K562 (cell line): Measurements from ENCODE around the gene FHIT. TPM values are rescaled to one million over a fixed set of nuclear protein-coding genes. Genes with fewer than 3 reads are reported as not detected.
A peak's percentile ranks its signal among the peaks of the same experiment; 100 is the strongest.

Source experiments
- ATAC-seq: fragments of 200-7000 bp; cut with Tn5 transposase; 3 replicates; pipeline ENCODE4 v1.9.1; 2020; ENCODE audit warnings: moderate library complexity
- BruUV-seq: library from RNA; stranded (reverse); fragments of 400-500 nt; replicated peaks from 2 replicates; lab custom pipeline; 2021; lab: Mats Ljungman, UMichigan
- CTCF ChIA-PET: fragments of 300-600 bp; formaldehyde crosslinking; extraction: SDS; loops from one replicate; lab custom pipeline; 2021; ENCODE audit warnings: low intra/inter-chr PET ratio; lab: Yijun Ruan, JAX
- POLR2A ChIA-PET: fragments of 300-600, 350-650 bp; sonication (Branson Sonifier 250); formaldehyde crosslinking; extraction: SDS; loops from one replicate; lab custom pipeline; 2021; ENCODE audit warnings: antibody characterized with exemption, inconsistent platforms; lab: Yijun Ruan, JAX
- DNase-seq, 4 experiments: peaks; one replicate each; pipeline versions ENCODE4 v3.0.0 to v3.0.0-alpha.2; 2011 to 2018; ENCODE audit warnings: low spot score in 3 of 4, mixed read lengths in 3 of 4; ENCODE audit errors: extremely low read depth in 1 of 4
- FAIRE-seq: peaks from 2 replicates; lab custom pipeline; 2011; peaks lifted over from hg19 to GRCh38; lab: Jason Lieb, UNC
- H2AFZ ChIP-seq: 2 replicates; pipeline ENCODE4 v1.6.0; 2011; ENCODE audit warnings: low read depth, low read length, control low read depth, inconsistent platforms
- H3K27ac ChIP-seq: fragments of 200-600 bp; 3 replicates; pipeline ENCODE4 v1.8.0; 2011; ENCODE audit warnings: low read depth, mild to moderate bottlenecking, control low read depth, inconsistent platforms, low read length, moderate library complexity, mixed read lengths; ENCODE audit errors: extremely low read depth
- H3K27me3 ChIP-seq, 2 experiments: fragments of 300-600 bp in 1 of 2; 2 replicates in 1 of 2; 3 replicates in 1 of 2; pipeline versions ENCODE4 v1.6.0 to v1.8.0; 2011; ENCODE audit warnings: inconsistent platforms in 2 of 2, low read length in 2 of 2, mild to moderate bottlenecking in 1 of 2, mixed read lengths in 1 of 2, moderate library complexity in 1 of 2; ENCODE audit not compliant: control insufficient read depth in 2 of 2, insufficient read depth in 2 of 2
- H3K36me3 ChIP-seq: fragments of 300-600 bp; 3 replicates; pipeline ENCODE4 v1.8.0; 2011; ENCODE audit warnings: mild to moderate bottlenecking, low read length, inconsistent platforms; ENCODE audit not compliant: control insufficient read depth, insufficient read depth
- H3K4me1 ChIP-seq, 2 experiments: fragments of 200-600 bp in 1 of 2; replicated peaks in 1 of 2; 2 replicates in 1 of 2; 3 replicates in 1 of 2; pipeline versions ENCODE4 v1.5.1 to v1.8.0; 2011; ENCODE audit warnings: inconsistent platforms in 2 of 2, low read length in 2 of 2, mild to moderate bottlenecking in 1 of 2, mixed read lengths in 1 of 2, moderate library complexity in 1 of 2; ENCODE audit not compliant: control insufficient read depth in 2 of 2, insufficient read depth in 2 of 2
- H3K4me2 ChIP-seq: 2 replicates; pipeline ENCODE4 v1.6.1; 2011; ENCODE audit warnings: low read length, control low read depth, inconsistent platforms, mixed read lengths; ENCODE audit not compliant: insufficient read depth
- H3K4me3 ChIP-seq: fragments of 200-600 bp; sonication (generic), shearing (Covaris generic); 2 replicates; pipeline ENCODE4 v1.5.1; 2016; ENCODE audit warnings: control low read depth, inconsistent platforms
- H3K79me2 ChIP-seq: fragments of 200-600 bp; 3 replicates; pipeline ENCODE4 v1.8.0; 2011; ENCODE audit warnings: low read length, inconsistent platforms; ENCODE audit not compliant: control insufficient read depth, insufficient read depth
- H3K9ac ChIP-seq, 2 experiments: 2 replicates each; pipeline versions ENCODE4 v1.6.0 to v1.6.1; 2011; ENCODE audit warnings: low read depth in 2 of 2, low read length in 2 of 2, control low read depth in 1 of 2, inconsistent platforms in 1 of 2, mild to moderate bottlenecking in 1 of 2, mixed read lengths in 1 of 2; ENCODE audit not compliant: insufficient read depth in 1 of 2
- H3K9me1 ChIP-seq: one replicate; pipeline ENCODE4 v1.6.0; 2011; ENCODE audit warnings: inconsistent platforms, mild to moderate bottlenecking, low read length, moderate library complexity; ENCODE audit not compliant: control insufficient read depth, insufficient read depth
- H3K9me3 ChIP-seq: replicated peaks from 2 replicates; pipeline ENCODE4 v1.5.1; 2011; ENCODE audit warnings: low read depth, low read length, inconsistent platforms; ENCODE audit not compliant: control insufficient read depth, insufficient read depth
- H4K20me1 ChIP-seq: replicated peaks from 2 replicates; pipeline ENCODE4 v1.6.1; 2011; ENCODE audit warnings: low read length, inconsistent platforms, mixed read lengths; ENCODE audit not compliant: control insufficient read depth, insufficient read depth
- C11orf30 ChIP-seq: fragments of 450-650 bp; IDR thresholded peaks from 2 replicates; pipeline ENCODE4 v1.6.1; 2016; ENCODE audit warnings: low read depth, mild to moderate bottlenecking
- CREBBP ChIP-seq: IDR thresholded peaks from one replicate; pipeline ENCODE4 v1.6.1; 2012; ENCODE audit warnings: low read depth, mild to moderate bottlenecking, control low read depth, inconsistent platforms, low read length
- L3MBTL2 ChIP-seq: fragments of 450-650 bp; IDR thresholded peaks from 2 replicates; pipeline ENCODE4 v1.6.1; 2016; ENCODE audit warnings: mild to moderate bottlenecking, moderate library complexity
- LCOR ChIP-seq: sonication (generic); formaldehyde crosslinking; IDR thresholded peaks from 2 replicates; pipeline ENCODE4 v1.8.0; 2022; ENCODE audit warnings: mild to moderate bottlenecking, missing genetic modification reagents
- LEF1 ChIP-seq: fragments of 450-650 bp; IDR thresholded peaks from 2 replicates; pipeline ENCODE4 v1.6.1; 2016; ENCODE audit warnings: mild to moderate bottlenecking
- MTA2 ChIP-seq: fragments of 450-650 bp; IDR thresholded peaks from 2 replicates; pipeline ENCODE4 v1.6.1; 2016; ENCODE audit warnings: low read depth
- NCOA1 ChIP-seq: fragments of 450-650 bp; IDR thresholded peaks from 2 replicates; pipeline ENCODE4 v1.6.1; 2016; ENCODE audit warnings: low read depth
- NRF1 ChIP-seq, 2 experiments: fragments of 450-650 bp; IDR thresholded peaks in 1 of 2; conservative IDR thresholded peaks in 1 of 2; 2 replicates each; pipeline ENCODE4 v1.6.1; 2014; ENCODE audit warnings: mild to moderate bottlenecking in 2 of 2
- RAD51 ChIP-seq: fragments of 450-650 bp; IDR thresholded peaks from 2 replicates; pipeline ENCODE4 v1.7.1; 2016; ENCODE audit warnings: low read depth, mild to moderate bottlenecking, borderline replicate concordance
- ZFX ChIP-seq: sonication (generic); formaldehyde crosslinking; IDR thresholded peaks from 2 replicates; pipeline ENCODE4 v1.8.0; 2022; ENCODE audit warnings: mild to moderate bottlenecking, missing genetic modification reagents, moderate library complexity
- ZKSCAN8 ChIP-seq: fragments of 200-800 bp; sonication (Bioruptor generic); IDR thresholded peaks from 2 replicates; pipeline ENCODE4 v1.6.1; 2016; ENCODE audit warnings: missing genetic modification characterization, missing compliant biosample characterization
- ZNF143 ChIP-seq: sonication (generic); formaldehyde crosslinking; IDR thresholded peaks from 2 replicates; pipeline ENCODE4 v1.9.0; 2022; ENCODE audit warnings: mild to moderate bottlenecking, missing genetic modification reagents
- ZNF24 ChIP-seq: fragments of 450-650 bp; IDR thresholded peaks from 2 replicates; pipeline ENCODE4 v1.6.1; 2016
- ZNF316 ChIP-seq: fragments of 450-650 bp; IDR thresholded peaks from 2 replicates; pipeline ENCODE4 v1.6.1; 2016
- WGBS: fragments of 100-300 bp; shearing (Covaris generic); methylation state at CpG from one replicate; pipeline ENCODE4 v1.1.6; 2016; ENCODE audit warnings: low coverage, mixed read lengths; ENCODE audit not compliant: insufficient coverage; ENCODE audit errors: missing lambda C conversion rate; 5-methylcytosine and 5-hydroxymethylcytosine counted together
- in situ Hi-C: fragments of 300-500 bp; cut with MboI; formaldehyde crosslinking; loops from 4 replicates; pipeline ENCODE4 v1.15.0; 2018; ENCODE audit warnings: inconsistent platforms, mixed read lengths
- intact Hi-C: fragments of 100-400 bp; cut with micrococcal nuclease; formaldehyde crosslinking; loops from 2 replicates; pipeline ENCODE4 v1.14.2; 2022
- polyA plus RNA-seq, 8 experiments: library from polyadenylated mRNA; depleted of rRNA in 4 of 8; stranded (reverse) in 5 of 8; unstranded in 3 of 8; fragments of >200 nt; fragmentation: Nextera tagmentation in 2 of 8; fragmentation: Illumina TruSeq in 1 of 8; extraction: Ambion mirVana in 2 of 8; extraction: Trizol in 1 of 8; gene quantifications; 2 replicates each; pipeline versions ENCODE4 v1.2.1 to v1.2.3, GENCODE V29; 2011 to 2014; ENCODE audit warnings: inconsistent platforms in 1 of 8, missing spikeins in 1 of 8
- total RNA-seq, 7 experiments: library from RNA; depleted of rRNA in 6 of 7; stranded (reverse); fragments of >200 nt in 6 of 7; fragmentation: Illumina TruSeq in 2 of 7; extraction: Trizol in 2 of 7; gene quantifications; 2 replicates each; pipeline versions ENCODE4 v1.2.1 to v1.2.3, GENCODE V29; 2011 to 2021; ENCODE audit warnings: low replicate concordance in 1 of 7
- TF ChIP-seq, protein P1 (sequence below): fragments of 200-800 bp; sonication (Bioruptor generic); IDR thresholded peaks from 2 replicates; pipeline ENCODE4 v1.6.1; 2017; ENCODE audit warnings: missing genetic modification characterization, missing compliant biosample characterization
- TF ChIP-seq, protein P2 (sequence below): fragments of 250-450 bp; sonication (Bioruptor Pico); IDR thresholded peaks from 2 replicates; pipeline ENCODE4 v1.5.0; 2021; ENCODE audit warnings: mild to moderate bottlenecking, borderline replicate concordance
- TF ChIP-seq, protein P3 (sequence below): sonication (generic); formaldehyde crosslinking; IDR thresholded peaks from 2 replicates; pipeline ENCODE4 v1.8.1; 2023; ENCODE audit warnings: mild to moderate bottlenecking, missing genetic modification reagents

FHIT gene
- total and polyA plus RNA-seq, 9 of the 15 experiments (the other 6 are each of a cell fraction or from before 2014, with no cell fraction given) = 1.7 to 9.1 (median 4.3) TPM

DNA sequence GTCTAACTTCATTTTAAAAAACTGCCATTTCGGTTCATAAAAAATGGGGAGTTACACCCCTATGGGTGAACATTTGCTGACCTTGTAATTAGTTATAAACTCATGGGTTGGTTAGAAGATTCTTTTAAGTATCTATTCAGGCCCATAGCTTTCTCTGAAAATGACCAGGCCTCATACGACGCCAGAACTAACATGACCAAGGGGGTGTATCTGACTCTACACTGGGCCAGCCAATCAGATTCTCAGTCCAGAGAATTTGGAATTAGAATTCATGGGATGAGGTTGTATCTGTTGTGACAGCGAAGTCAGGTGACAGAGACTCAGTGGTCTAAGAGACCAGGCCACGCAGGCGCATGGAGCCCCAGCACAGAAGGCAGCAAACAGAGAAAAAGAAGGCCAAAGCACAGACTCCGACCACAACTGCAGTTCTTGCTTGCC lies 981.4 kb downstream of the FHIT start:
- DNase-seq (peak; percentile 53 to 74 (median 56)), ATAC-seq (peak; percentile 66), FAIRE-seq (no peak)
- Histone ChIP-seq H3K79me2 (peaks cover 37% of the 10 kb centered on the region), H3K9me1 (no peaks in the 10 kb centered on the region), H3K4me3 (no peak overlapping the region), H3K27me3 (no peaks in the 10 kb centered on the region), H4K20me1 (no peaks in the 10 kb centered on the region), H2AFZ (peak overlapping the region; percentile 34), H3K27ac (peak overlapping the region; percentile 79), H3K4me1 (peaks cover 0 to 45% of the 10 kb centered on the region in 2 experiments; a peak in 3 of 5 replicates), H3K9me3 (peaks cover 9% of the 10 kb centered on the region), H3K36me3 (peaks cover 7% of the 10 kb centered on the region; the same call in 1 of the 3 replicates), H3K9ac (peak overlapping the region; percentile 3 to 55; a peak in 3 of 4 replicates), H3K4me2 (peak overlapping the region; percentile 60)
- in situ Hi-C loops (no loop called here), intact Hi-C loops (loop anchor here (10.0 kb wide), 1 partner anchor 165 kb away; no protein-coding TSS in a partner anchor)
- whole genome bisulfite sequencing = 24% methylated on average over 5 of the region's 7 CpGs
- no TSS peak for BruUV-seq
- CTCF ChIA-PET = no interaction called here
- POLR2A ChIA-PET = interaction anchor here (1.1 to 1.7 kb wide), 3 partner anchors 11 to 19 kb away, joined by 3 to 7 read pairs (median 4); no protein-coding TSS in a partner anchor
- TF ChIP-seq ZKSCAN8 (CRISPR knock-in tag) (0 out of 2 replicates have a peak, but pooled peaks have one; percentile 13), ZFX (CRISPR knock-in tag) (peak; percentile 54; the same call in 1 of the 2 replicates), ZNF24 (no peak), RAD51 (peak; percentile 10; the same call in 1 of the 2 replicates), C11orf30 (peak; percentile 77), ZNF143 (CRISPR knock-in tag) (no peak), CREBBP (no peak), NRF1 (conservative IDR thresholded peaks at IDR 0.05 in 1 of 2, IDR thresholded peaks at IDR 0.05 in 1 of 2) (peak; percentile 78 to 82), MTA2 (no peak), NCOA1 (no peak), LEF1 (0 out of 2 replicates have a peak, but pooled peaks have one; percentile 2), L3MBTL2 (0 out of 2 replicates have a peak, but pooled peaks have one; percentile 19), LCOR (CRISPR knock-in tag) (no peak), ZNF316 (peak; percentile 90)
- TF ChIP-seq, protein P1, sequence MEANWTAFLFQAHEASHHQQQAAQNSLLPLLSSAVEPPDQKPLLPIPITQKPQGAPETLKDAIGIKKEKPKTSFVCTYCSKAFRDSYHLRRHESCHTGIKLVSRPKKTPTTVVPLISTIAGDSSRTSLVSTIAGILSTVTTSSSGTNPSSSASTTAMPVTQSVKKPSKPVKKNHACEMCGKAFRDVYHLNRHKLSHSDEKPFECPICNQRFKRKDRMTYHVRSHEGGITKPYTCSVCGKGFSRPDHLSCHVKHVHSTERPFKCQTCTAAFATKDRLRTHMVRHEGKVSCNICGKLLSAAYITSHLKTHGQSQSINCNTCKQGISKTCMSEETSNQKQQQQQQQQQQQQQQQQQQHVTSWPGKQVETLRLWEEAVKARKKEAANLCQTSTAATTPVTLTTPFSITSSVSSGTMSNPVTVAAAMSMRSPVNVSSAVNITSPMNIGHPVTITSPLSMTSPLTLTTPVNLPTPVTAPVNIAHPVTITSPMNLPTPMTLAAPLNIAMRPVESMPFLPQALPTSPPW (CRISPR knock-in tag) = no peak
- TF ChIP-seq, protein P2, sequence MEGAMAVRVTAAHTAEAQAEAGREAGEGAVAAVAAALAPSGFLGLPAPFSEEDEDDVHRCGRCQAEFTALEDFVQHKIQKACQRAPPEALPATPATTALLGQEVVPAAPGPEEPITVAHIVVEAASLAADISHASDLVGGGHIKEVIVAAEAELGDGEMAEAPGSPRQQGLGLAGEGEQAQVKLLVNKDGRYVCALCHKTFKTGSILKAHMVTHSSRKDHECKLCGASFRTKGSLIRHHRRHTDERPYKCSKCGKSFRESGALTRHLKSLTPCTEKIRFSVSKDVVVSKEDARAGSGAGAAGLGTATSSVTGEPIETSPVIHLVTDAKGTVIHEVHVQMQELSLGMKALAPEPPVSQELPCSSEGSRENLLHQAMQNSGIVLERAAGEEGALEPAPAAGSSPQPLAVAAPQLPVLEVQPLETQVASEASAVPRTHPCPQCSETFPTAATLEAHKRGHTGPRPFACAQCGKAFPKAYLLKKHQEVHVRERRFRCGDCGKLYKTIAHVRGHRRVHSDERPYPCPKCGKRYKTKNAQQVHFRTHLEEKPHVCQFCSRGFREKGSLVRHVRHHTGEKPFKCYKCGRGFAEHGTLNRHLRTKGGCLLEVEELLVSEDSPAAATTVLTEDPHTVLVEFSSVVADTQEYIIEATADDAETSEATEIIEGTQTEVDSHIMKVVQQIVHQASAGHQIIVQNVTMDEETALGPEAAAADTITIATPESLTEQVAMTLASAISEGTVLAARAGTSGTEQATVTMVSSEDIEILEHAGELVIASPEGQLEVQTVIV (CRISPR knock-in tag) = no peak
- TF ChIP-seq, protein P3, sequence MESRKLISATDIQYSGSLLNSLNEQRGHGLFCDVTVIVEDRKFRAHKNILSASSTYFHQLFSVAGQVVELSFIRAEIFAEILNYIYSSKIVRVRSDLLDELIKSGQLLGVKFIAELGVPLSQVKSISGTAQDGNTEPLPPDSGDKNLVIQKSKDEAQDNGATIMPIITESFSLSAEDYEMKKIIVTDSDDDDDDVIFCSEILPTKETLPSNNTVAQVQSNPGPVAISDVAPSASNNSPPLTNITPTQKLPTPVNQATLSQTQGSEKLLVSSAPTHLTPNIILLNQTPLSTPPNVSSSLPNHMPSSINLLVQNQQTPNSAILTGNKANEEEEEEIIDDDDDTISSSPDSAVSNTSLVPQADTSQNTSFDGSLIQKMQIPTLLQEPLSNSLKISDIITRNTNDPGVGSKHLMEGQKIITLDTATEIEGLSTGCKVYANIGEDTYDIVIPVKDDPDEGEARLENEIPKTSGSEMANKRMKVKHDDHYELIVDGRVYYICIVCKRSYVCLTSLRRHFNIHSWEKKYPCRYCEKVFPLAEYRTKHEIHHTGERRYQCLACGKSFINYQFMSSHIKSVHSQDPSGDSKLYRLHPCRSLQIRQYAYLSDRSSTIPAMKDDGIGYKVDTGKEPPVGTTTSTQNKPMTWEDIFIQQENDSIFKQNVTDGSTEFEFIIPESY (CRISPR knock-in tag) = no peak
